HPDE6-E6E7 (cell line): ENCODE data around the gene MRPL55.

Experiments
- DNase-seq: peaks from one replicate; pipeline ENCODE4 v3.0.0; 2011; ENCODE audit warnings: missing footprints; ENCODE audit errors: extremely low spot score

The MRPL55 gene

DNA sequence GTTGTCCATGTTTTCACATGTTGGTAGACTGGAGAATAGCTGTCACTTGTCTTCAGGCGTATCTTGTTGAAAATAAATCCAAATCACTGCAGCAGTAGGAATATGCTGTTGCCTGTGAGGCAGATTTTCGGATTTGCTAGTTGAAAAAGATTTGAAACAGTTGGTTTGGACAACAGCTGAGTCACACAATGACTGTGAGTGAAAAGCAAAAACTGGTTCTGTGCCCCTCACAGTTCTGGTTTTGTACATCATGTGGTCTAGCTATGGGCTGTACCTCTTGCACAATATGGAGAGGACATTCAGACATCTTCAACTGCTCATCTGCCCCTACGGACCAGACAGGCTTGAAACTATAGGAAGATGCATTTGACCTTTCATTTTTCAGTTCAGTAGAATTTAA lies 24.8 kb downstream of the MRPL55 start:
- DNase-seq: no peak

DNA sequence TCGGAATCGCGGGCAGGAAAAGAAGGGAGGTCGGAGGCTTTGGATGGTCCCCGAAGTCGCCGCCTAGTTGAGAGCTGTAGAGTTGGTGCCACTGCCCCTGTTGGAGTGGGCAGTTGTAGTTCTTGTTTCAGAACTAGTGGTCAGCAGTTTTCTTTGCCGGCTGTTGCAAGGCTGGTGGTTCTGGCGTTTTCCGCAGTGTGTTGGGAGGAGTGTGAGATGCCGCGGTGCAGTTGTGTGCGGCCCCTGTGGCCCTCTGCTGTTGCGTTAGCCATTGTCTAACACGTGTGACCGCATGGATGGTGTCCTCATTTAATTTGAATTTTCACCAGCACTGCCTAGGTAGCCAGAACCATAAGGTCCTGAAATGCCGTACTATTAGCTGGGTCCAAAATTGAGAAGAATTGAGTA lies 25.2 kb downstream of the MRPL55 start:
- DNase-seq: no peak

DNA sequence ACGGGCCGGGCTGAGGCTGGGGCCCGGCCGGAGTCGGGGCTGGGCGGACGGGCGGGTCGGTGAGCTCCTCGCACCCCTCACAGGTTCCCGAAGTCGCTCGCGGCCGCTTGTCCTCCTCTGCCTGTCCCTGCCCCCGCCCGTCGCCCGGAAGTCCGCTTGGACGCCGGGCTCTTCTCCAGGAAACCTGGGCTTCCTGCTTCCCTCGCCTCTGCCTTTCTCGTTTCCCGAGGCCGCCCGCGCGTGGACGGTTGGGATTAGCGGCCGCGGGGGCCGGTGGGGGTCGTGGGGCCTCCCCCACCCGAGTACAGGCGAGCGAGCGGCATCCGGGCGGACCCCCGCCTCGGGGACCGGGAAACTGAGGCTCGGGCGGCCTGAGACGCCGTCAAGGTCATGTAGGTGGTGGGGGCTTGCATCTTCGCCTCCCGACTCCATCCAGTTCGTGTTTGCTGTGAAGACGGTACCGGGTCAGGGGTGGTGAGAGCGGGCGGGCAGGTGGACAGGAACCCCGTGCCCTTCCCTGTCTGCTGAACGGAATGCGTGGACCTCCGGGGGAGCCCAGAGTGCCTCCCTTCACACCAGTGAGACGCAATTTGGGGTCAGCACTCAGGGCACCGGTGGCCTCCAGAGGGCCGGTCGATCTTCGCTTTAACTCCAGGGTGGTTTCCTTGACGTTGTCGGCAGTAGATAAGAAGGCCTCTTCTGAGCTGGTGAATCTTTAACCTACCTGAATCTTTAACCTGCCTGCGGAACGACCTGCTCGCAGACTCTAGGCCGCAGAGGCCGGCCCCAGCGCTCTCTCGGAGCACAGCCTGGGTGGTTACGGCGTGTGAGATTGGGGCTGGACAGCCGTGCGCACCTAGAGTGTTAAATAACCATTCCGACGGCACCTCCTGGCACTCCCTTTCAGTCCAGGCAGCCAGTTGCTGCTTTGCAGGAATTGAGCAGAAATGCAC lies 25.9 kb downstream of the MRPL55 start:
- no peak for DNase-seq

DNA sequence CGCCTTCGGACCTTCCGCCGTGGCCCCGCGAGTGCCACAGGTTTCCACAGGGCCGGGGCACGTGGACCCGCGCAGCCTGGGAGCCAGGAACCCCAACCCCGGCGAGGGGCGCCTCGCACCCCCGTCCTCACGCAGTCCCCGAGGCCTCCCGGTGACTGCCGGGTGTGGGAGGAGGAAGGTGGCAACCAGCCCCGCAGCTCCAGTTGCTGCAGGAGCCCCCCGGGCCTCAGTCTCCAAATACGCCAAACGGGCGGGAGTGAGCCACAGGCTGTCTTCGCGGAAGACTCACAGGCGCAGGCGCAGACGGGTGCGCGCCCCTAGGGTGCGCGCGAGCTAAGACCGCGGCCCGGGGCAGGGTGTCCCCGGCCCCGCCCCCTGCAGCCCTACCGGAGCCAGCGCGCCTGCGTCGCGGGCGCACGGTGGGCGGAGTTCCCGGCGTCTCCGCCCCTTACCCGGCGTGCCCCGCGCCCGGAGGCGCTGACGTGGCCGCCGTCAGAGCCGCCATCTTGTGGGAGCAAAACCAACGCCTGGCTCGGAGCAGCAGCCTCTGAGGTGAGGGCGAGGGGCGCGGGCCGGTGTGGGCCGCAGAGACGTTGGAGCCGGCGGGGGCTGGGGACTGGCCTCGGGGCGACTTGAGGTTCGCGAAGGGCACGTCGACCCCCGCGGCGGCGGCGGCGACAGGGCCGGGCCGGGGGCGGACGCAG lies 26.7 kb downstream of the MRPL55 start, which contains the start of gene ARF1:
Gene ARF1 (plus strand): TSS at position 495 of the 704 bp plus-strand sequence. CDS start 14,407 bp downstream, outside the sequence.
- peak; percentile 89 for DNase-seq

DNA sequence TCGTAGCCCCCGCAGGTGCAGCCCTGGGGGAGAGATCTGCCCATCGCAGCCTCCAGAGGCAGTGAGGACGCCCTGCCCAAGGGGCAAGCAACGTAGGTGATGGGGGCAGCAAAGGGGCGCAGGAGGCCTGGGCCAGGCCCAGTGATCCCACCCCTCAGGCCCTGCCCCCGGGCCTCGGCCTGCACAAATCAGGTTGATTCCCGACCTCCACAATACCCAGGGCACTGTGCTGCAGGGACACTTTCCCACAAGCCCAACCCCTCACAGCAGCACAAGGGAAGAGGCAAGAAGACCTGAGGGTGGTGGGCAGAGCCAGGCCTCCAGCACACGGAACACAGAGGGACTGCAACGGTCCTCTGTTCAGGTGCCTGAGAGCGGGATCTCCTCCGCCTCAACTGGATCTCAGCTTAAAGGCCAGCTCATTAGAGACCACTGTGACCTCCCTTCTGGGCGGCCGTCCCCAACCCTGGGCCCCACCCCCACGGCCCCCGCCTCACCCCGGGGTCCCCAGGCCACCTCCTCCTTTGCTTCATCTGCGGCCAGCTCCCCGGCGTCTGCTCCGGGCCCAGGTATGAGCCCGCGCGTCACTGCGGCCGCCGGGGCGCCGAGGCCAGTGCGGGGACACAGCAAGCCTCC lies 27.4 kb downstream of the MRPL55 start:
- DNase-seq: no peak

DNA sequence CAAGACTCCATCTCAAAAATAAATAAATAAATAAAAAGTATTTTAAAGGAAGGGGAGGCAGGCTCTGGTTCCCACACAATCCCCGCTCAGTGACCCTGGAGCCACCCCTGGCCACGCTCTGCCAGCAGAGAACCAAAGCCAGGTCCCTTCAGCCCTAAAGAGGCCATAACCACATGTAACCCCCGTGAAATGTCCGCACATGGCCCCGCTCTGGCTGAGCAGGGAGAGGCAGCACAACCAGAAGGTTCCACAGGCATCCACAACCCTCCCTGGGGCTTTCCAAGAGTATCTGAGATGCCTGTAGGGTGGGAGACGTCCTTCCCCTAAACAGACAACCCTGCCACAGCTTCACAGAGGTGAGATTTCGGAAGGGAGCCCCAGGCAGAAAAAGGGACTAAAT lies 28.0 kb downstream of the MRPL55 start:
- DNase-seq: no peak

DNA sequence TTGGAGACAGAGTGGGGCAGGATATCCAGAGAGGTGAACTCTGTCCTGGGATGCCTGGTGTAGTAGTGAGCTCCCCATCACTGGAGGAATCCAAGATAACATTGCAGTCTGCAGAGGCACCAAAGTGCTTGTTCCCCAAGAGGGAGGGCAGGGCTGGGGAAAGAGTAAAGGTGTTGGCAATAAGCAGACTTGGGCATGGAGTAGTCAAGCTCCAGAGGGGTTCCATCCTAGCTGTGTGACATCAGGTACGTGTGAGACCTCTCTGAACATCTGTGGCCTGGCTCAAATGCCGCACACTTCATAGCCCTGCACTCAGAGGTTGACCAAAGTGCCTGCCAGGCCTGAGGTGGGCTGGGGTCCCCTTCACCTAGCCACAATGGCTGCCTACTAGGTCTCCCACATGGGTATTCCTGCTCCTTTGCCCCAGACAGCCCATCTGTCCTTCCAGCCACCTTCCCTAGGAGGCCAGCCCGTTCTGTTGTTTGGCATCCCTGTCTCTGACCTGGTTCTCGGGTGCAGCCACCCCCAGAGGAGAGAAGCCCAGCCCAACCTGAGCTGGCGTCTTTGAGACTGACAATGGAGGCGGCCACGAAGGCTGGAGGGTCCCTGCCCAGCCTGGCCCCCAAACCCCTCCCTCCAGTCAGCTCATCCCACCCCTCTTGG lies 29.4 kb downstream of the MRPL55 start:
- no peak for DNase-seq

DNA sequence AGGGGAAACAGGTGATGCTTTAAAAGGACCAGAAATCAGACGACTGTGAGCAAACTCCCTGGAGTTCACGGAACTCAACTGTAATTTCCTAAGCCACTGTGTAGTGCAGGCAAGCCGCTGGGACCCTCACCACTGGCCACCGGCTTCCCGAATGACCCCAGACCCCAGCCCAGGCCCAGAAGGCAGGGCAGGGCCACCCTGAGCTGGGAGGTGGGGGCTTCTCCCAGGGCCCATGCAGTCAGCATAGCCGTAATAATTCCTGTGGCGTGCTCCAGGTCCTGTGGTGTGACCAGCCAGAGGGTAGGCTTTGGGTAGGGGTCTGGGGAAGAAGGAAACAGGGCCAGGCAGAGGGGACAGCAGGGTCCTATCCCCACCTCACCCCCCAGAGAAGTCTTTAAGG lies 30.1 kb downstream of the MRPL55 start:
- DNase-seq: no peak

DNA sequence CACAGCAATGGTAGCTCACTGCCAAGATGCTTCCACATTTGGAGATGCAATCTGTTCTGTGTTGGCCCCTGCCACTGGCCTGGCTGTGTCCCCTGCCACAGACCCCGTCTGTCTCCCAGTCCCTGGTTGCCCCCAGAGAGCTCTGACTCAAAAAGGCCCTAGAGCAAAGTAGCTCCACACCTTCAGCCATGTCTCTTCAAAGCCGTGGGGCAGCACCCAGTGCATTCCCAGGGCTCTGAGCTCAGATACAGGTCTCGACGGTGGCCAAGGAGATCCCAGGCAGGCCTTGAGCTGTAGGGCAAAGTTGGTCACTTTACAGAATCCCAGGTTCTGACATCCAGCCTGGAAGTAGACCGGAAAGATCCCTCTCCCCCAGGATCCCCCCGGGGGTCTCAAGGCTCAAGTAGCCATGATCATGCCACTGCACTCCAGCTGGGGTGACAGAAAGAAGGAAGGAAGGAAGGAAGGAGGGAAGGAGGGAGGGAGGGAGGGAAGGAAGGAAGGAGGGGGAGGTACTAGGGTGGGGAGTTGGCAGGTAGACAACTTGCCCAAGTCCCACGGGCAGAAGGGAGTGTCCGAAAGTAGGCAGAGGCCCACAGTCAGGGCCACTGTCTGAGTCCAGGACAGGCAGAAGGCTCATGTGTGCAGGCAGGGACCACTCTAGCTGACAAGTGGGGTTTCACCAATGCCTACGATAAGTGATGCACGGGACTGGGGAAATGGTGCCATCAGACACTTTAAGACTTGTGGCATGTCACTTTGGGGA lies 31.4 kb downstream of the MRPL55 start:
- no peak for DNase-seq

DNA sequence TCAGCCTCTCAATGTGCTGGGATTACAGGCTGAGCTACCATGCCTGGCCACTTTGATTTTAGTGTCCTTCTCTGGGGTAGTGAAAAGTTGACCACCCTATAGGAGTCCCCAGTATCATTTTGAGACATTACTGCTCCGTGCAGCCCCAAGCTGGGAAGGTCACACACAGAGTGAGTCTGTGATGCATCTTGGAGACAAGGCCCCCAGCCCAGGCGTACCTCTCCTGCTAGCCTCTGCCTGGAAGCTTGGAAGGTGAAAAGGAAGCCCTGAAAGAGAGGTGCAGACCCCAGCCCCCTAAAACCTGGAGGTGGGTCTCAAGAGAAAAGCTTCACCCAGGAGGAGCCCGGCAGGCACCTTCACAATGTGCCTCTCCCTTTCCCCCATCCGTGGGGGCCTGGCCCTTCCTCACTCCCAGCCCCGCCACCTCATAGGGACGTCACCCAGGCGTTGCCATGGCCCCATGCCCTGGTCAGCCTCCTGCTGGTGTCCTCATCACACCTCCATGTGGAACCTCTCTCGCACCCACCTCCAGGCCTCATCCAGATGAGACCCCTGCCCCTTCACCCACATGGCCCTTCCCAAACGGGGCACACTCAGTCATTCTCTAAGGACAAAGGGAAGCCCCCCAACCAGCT lies 32.2 kb downstream of the MRPL55 start:
- DNase-seq: no peak

DNA sequence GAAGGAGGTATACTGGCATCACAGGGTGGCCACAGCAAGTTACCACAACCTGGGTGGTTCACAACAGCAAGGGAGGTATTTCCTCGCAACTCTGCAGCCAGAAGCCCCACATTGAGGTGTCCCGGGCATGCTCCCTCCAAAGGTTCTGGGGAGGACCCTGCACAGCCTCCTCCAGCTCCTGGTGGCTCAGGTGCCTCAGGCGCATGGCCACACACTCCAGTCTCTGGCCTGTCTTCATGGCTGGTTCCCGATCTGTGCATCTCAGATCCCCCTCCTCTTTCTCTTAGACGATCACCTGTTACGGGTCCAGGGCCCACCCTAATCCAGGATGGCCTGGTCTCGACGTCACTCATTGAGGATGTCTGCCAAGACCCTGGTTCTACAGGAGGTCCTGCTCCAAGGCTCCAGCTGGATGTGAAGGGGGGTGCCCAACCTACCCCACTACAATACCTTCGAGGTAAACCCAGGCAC lies 33.3 kb downstream of the MRPL55 start:
- no peak for DNase-seq

DNA sequence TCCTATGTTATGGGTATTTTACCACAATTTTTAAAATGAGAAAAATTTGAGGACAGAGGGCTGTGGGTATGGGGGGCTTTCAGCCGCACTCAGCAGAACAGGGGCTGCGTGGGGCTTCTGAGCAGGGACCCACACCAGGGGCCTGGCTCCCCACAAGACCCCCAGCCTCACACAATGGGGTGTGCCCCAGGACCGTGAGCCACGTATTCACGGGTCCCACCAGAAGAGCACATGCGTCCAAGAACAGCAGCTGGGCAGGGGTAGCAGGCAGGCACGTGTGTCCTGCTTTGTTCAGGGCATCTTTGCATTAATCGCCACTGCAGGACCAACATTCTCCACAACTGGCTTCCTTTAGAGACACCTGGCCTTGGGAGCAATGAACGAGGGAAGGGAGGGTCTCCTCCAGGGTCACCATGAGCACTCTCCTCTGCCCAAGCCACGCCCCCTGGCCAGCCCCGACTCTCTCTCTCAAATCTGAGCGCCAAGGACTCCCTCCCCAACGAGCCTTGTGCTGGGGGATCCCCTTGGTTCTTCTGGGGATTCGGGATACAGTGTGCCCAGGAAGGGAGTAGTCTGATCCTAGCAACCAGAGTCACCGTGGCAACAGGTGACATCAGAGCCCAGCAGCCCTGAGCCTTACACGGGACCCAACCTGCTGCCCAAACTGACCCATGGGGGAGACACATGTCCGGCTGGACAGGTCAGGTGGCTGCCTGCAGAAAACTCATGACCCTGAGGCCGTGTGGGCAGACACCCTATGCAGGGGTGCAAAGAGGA lies 34.0 kb downstream of the MRPL55 start:
- no peak for DNase-seq

DNA sequence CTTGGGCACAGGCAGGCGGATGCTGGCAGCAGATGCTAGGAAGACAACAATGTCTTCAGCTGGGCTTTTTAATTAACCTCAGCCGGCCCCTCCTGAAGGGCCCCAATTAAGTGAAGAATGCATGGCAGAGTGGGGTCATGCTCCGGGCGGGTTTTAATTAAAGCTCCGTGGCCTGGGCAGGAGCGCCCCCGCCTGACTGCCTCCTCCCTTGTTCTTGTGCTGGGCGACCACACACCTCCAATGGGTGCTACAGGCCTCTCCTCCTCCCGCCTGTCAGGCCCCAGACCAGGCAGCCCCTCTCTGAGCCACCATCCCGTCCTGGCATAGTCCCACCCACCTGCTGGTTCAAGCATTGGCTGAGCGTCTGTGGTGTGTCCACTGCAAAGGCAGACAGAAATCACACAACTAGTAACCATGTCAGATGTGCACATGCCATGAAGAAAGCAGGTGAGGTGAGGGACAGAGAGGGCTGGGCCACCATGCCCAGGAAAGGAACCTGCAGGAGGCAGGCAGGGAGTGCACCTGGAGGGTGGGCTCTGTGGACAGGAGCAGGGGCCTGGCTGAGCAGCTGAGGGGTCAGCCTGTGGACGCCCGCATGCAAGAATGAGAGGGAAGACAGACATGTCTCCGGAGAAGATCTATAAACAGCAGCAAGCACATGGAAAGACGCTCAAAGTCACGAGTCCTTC lies 35.1 kb downstream of the MRPL55 start:
- no peak for DNase-seq

DNA sequence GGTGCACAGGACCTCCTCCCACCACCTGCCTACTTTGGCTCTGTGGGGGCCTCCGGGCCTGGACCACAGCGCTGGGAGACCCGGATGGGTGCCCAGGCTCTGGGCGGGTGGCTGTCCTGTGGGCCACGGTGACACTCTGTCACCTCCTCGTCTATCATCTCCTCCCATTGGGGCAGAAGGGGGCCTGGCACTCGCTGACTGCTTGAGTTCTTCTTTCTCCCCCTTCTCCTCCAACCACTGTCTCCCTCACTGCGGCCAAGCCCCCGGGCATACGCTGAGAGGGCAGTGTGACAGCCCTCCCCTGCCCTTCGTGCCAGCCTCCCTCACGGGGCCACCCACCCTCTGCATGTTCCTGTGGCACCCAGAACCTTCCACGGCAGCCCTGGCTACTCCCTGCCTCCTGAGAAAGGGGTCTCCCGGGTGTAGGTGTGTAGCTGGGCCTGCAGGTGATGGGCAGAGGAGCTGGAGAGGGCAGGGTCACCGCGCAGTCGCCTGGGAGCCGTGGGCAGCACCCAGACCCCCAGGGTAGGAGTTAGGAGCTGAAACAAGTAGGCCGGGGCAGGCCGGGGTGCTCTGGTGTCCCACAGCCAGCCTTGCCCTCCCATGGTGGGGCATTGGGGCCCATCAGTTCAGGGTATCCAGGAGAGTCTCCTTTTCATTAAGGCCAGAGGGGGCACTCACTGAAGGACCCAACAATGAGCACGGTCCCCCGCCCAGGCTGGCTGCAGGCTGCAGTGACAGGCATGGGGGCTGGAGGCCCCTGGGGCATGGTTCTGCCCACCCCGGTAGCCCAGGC lies 35.8 kb downstream of the MRPL55 start:
- no peak for DNase-seq

DNA sequence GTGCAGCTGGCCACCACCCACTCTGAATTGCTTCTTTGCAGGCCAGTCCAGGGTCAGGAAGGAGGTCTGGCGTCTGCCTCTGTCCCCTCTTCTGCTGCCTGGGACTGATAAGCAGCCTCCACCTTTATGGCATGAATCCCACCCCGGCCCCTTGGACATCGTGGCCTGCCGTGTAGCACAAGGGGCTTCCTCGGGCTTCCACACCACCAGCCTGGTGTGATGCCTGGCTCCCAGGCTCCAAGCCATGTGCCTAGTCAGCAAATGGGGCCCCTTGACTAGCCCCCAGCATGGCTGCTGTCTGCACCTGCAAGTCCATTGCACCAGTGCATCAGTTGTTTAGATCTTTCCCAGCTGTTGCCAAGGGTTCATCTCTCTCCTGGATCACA lies 36.4 kb downstream of the MRPL55 start:
- no peak for DNase-seq

DNA sequence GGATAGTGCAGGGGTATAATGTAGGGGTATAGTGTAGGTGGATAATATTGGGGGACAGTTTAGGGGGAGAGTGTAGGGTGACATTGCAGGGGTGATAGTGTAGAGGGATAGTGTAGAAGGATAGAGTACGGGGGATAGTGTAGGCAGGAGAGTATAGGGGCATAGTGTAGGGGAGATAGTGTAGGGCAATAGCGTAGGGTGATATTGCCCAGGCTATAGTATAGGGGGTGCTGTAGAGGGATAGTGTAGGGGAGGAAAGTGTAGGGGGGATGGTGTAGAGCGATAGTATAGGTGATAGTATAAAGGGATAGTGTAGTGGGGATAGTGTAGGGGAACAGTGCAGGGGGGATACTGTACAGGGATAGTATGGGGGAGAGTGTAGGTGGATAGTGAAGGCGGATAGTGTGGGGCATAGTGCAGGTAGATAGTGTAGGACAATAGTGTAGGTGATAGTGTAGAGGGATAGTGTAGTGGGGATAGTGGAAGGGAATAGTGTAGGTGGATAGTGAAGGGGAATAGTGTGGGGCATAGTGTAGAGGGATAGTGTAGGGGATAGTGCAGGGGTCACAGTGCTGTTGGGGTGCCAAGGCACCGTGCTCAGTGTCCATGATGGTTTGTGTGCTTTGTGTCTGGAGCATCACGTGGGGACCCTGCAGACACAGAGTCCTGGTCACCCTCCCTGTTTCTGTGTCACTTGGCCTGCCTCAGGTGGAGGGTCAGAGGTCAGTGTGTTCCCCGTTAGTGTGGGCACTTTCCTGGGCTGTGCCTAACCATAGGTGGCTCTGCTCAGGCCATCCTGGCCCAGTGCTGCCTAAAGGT lies 37.1 kb downstream of the MRPL55 start:
- DNase-seq: no peak

DNA sequence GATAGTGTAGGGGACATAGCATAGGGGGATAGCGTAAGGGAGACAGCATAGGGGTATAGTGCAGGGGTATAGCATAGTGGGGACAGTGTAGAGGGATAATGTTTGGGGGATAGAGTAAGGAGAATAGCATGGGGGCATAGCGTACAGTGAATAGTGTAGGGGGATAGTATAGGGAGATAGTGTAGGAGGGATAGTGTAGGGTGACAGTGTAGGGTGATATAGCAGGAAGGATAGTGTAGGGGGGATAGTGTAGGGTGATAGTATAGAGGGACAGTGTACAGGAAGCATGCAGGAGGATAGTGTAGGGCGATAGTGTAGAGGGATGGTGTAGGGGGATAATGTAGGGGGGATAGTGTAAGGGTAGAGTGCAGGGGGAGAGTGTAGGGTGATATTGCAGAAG lies 38.2 kb downstream of the MRPL55 start:
- DNase-seq: no peak
